OCI-LY7 (cell line): ENCODE measurements around the gene ARHGAP42.

Source experiments
- CTCF ChIP-seq: fragments of 200-600 bp; sonication (generic); conservative IDR thresholded peaks from 2 replicates; pipeline ENCODE4 v1.5.1; 2014; ENCODE audit warnings: mild to moderate bottlenecking, antibody characterized with exemption, low read length, moderate library complexity, mixed read lengths
- EZH2phosphoT487 ChIP-seq: fragments of 200-600 bp; sonication (generic); IDR thresholded peaks from 2 replicates; pipeline ENCODE4 v1.6.1; 2018; ENCODE audit warnings: low read depth, borderline replicate concordance, mild to moderate bottlenecking, mixed run types, antibody characterized with exemption, low read length, moderate library complexity, mixed read lengths

- TF ChIP-seq EZH2phosphoT487: no peak
- TF ChIP-seq CTCF: no peak
Measured at GRCh38 chr11:100769165-100769564, 82.1 kb downstream of the ARHGAP42 start.
